SK-N-MC (cell line): ENCODE data around the gene C22orf15.

Source experiments
- EZH2 ChIP-seq: fragments of 200-600 bp; sonication (generic); IDR thresholded peaks from one replicate; pipeline ENCODE4 v1.6.1; 2017; ENCODE audit warnings: antibody characterized with exemption
- POLR2AphosphoS5 ChIP-seq: IDR thresholded peaks from 2 replicates; pipeline ENCODE4 v1.6.1; 2012; ENCODE audit warnings: mild to moderate bottlenecking, low read depth, low read length, borderline replicate concordance

DNA sequence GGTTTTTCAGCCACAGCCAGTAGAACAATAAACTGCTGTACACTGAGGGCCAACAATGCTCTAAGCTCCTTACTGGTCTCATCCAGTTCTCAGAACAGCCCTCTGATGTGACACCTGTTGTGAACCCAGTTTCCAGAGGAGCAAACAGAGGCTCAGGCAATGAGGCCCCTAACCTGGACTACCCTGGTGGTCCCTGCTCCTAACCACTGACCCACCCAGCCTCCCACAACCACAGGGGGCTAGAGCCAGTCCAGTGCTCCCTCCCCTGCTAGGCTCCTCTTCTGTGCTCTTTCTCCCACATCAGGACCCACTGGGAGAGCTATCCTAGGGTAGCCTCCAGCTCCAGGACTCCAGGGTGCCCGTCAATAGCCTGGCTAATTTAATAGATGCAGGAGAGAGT, 19.9 kb downstream of the C22orf15 start:
- TF ChIP-seq POLR2AphosphoS5 (no peak), EZH2 (no peak)
